Ramos (cell line): ENCODE data around the gene IGSF9B.

Source experiments
- in situ Hi-C: fragments of 300-500 bp; cut with MboI; formaldehyde crosslinking; loops from one replicate; pipeline ENCODE4 v1.14.3; 2022; ENCODE audit warnings: low sequenced_read_pairs; ENCODE audit not compliant: unreplicated experiment

IGSF9B gene

GRCh38 chr11:133925756-133926155 is 31.0 kb downstream of the IGSF9B start:
- in situ Hi-C loops, result no loop called here

GRCh38 chr11:133924661-133925060 is 32.1 kb downstream of the IGSF9B start:
- in situ Hi-C loops, result no loop called here

GRCh38 chr11:133922078-133922870 is 34.5 kb downstream of the IGSF9B start:
- in situ Hi-C loops, result no loop called here

- in situ Hi-C loops, result no loop called here
Measured at GRCh38 chr11:133921513-133921912, 35.3 kb downstream of the IGSF9B start.

GRCh38 chr11:133921026-133921425 is 35.7 kb downstream of the IGSF9B start:
- in situ Hi-C loops, result no loop called here

GRCh38 chr11:133920109-133920990 is 36.4 kb downstream of the IGSF9B start:
- in situ Hi-C loops, result no loop called here

- in situ Hi-C loops, result no loop called here
Measured at GRCh38 chr11:133919330-133920108, 37.2 kb downstream of the IGSF9B start.

- in situ Hi-C loops, result no loop called here
Measured at GRCh38 chr11:133918608-133919260, 38.0 kb downstream of the IGSF9B start.

- in situ Hi-C loops, result no loop called here
Measured at GRCh38 chr11:133917921-133918607, 38.7 kb downstream of the IGSF9B start.

GRCh38 chr11:133916784-133917440 is 39.9 kb downstream of the IGSF9B start:
- in situ Hi-C loops, result no loop called here

GRCh38 chr11:133913761-133914160 is 43.0 kb downstream of the IGSF9B start:
- in situ Hi-C loops, result no loop called here

- in situ Hi-C loops, result no loop called here
Measured at GRCh38 chr11:133911171-133911570, 45.6 kb downstream of the IGSF9B start.

GRCh38 chr11:133910101-133910500 is 46.7 kb downstream of the IGSF9B start:
- in situ Hi-C loops, result no loop called here

GRCh38 chr11:133908827-133909226 is 47.9 kb downstream of the IGSF9B start:
- in situ Hi-C loops, result no loop called here

- in situ Hi-C loops, result no loop called here
Measured at GRCh38 chr11:133907841-133908241, 48.9 kb downstream of the IGSF9B start.

- in situ Hi-C loops, result no loop called here
Measured at GRCh38 chr11:133907216-133907615, 49.6 kb downstream of the IGSF9B start.

- in situ Hi-C loops, result no loop called here
Measured at GRCh38 chr11:133906746-133907145, 50.0 kb downstream of the IGSF9B start.

- in situ Hi-C loops, result no loop called here
Measured at GRCh38 chr11:133906241-133906640, 50.5 kb downstream of the IGSF9B start.

GRCh38 chr11:133905677-133906156 is 51.1 kb downstream of the IGSF9B start:
- in situ Hi-C loops, result no loop called here
